Neural cell (in vitro differentiated cells): ENCODE data around the gene ZNF839. TPM values are rescaled to one million over a fixed set of nuclear protein-coding genes. Genes with fewer than 3 reads are reported as not detected.

ENCODE experiments used
- H2AFZ ChIP-seq: fragments of 200-600, 300-800 bp; sonication (generic), shearing (Covaris generic); 2 replicates; pipeline ENCODE4 v1.6.0; 2014; ENCODE audit warnings: low read depth, mild to moderate bottlenecking, antibody characterized with exemption, low read length, moderate library complexity
- H3F3A ChIP-seq: fragments of 200-600 bp; shearing (Covaris generic); 2 replicates; pipeline ENCODE4 v1.6.1; 2016; ENCODE audit warnings: mild to moderate bottlenecking, moderate library complexity, mixed read lengths, antibody characterized with exemption, low read length; ENCODE audit not compliant: insufficient read depth, poor library complexity, severe bottlenecking
- H3K27ac ChIP-seq: fragments of 200-600, 300-800 bp; sonication (generic), shearing (Covaris generic); 2 replicates; pipeline ENCODE4 v1.5.1; 2014; ENCODE audit warnings: mild to moderate bottlenecking, low read length, moderate library complexity
- H3K27me3 ChIP-seq: fragments of 300-800, 200-600 bp; sonication (generic), shearing (Covaris generic); 2 replicates; pipeline ENCODE4 v1.6.0; 2014; ENCODE audit warnings: mild to moderate bottlenecking, low read depth, low read length, moderate library complexity; ENCODE audit not compliant: insufficient read depth
- H3K36me3 ChIP-seq: fragments of 300-800, 200-600 bp; sonication (generic), shearing (Covaris generic); 2 replicates; pipeline ENCODE4 v1.5.1; 2014; ENCODE audit warnings: mild to moderate bottlenecking, antibody characterized with exemption, low read length, moderate library complexity; ENCODE audit not compliant: insufficient read depth
- H3K4me2 ChIP-seq: fragments of 300-800, 200-600 bp; sonication (generic), shearing (Covaris generic); 2 replicates; pipeline ENCODE4 v1.6.0; 2014; ENCODE audit warnings: mild to moderate bottlenecking, low read length
- H3K4me3 ChIP-seq: fragments of 300-800, 200-600 bp; sonication (generic), shearing (Covaris generic); 2 replicates; pipeline ENCODE4 v1.5.1; 2014; ENCODE audit warnings: mild to moderate bottlenecking, low read length, moderate library complexity
- H3K79me2 ChIP-seq: fragments of 200-600 bp; shearing (Covaris generic); replicated peaks from 2 replicates; pipeline ENCODE4 v1.6.0; 2014; ENCODE audit warnings: mild to moderate bottlenecking, low read length, moderate library complexity; ENCODE audit not compliant: insufficient read depth
- H3K9ac ChIP-seq: fragments of 300-800, 200-600 bp; sonication (generic), shearing (Covaris generic); 2 replicates; pipeline ENCODE4 v1.6.1; 2016; ENCODE audit warnings: mild to moderate bottlenecking, low read length, mixed read lengths
- H3K9me2 ChIP-seq: fragments of 200-600 bp; shearing (Covaris generic); 2 replicates; pipeline ENCODE4 v1.6.1; 2016; ENCODE audit warnings: mild to moderate bottlenecking, low read length, mixed read lengths; ENCODE audit not compliant: insufficient read depth
- H3K9me3 ChIP-seq: fragments of 200-600, 300-800 bp; sonication (generic), shearing (Covaris generic); 2 replicates; pipeline ENCODE4 v1.6.1; 2016; ENCODE audit warnings: mild to moderate bottlenecking, mixed run types, low read length, moderate library complexity, mixed read lengths
- H4K20me1 ChIP-seq: fragments of 200-600 bp; shearing (Covaris generic); 2 replicates; pipeline ENCODE4 v1.6.1; 2016; ENCODE audit warnings: mild to moderate bottlenecking, mixed run types; ENCODE audit not compliant: insufficient read depth
- CTCF ChIP-seq: fragments of 450-650 bp; IDR thresholded peaks from 2 replicates; pipeline ENCODE4 v1.5.1; 2014; ENCODE audit warnings: antibody characterized with exemption, mild to moderate bottlenecking, moderate library complexity; ENCODE audit not compliant: poor library complexity, severe bottlenecking
- EP300 ChIP-seq: fragments of 450-650 bp; conservative IDR thresholded peaks from 2 replicates; pipeline ENCODE4 v1.6.1; 2014; ENCODE audit warnings: antibody characterized with exemption, mild to moderate bottlenecking, moderate library complexity; ENCODE audit not compliant: poor library complexity, severe bottlenecking
- EZH2 ChIP-seq: fragments of 200-600, 300-800 bp; shearing (Covaris generic), sonication (generic); IDR thresholded peaks from 2 replicates; pipeline ENCODE4 v1.6.1; 2014; ENCODE audit warnings: antibody characterized with exemption, low read length, borderline replicate concordance, mild to moderate bottlenecking; ENCODE audit not compliant: insufficient read depth, poor library complexity, severe bottlenecking
- MXI1 ChIP-seq: fragments of 450-650 bp; conservative IDR thresholded peaks from 2 replicates; pipeline ENCODE4 v1.6.1; 2014; ENCODE audit warnings: antibody characterized with exemption, mild to moderate bottlenecking; ENCODE audit not compliant: poor library complexity, severe bottlenecking
- POLR2AphosphoS5 ChIP-seq: IDR thresholded peaks from 2 replicates; pipeline ENCODE4 v1.6.1; 2012
- RAD21 ChIP-seq: fragments of 450-650 bp; conservative IDR thresholded peaks from 2 replicates; pipeline ENCODE4 v1.6.1; 2014; ENCODE audit warnings: antibody characterized with exemption, mild to moderate bottlenecking, moderate library complexity
- REST ChIP-seq: IDR thresholded peaks from 2 replicates; pipeline ENCODE4 v1.6.1; 2012; ENCODE audit warnings: borderline replicate concordance
- SMC3 ChIP-seq: fragments of 450-650 bp; conservative IDR thresholded peaks from 2 replicates; pipeline ENCODE4 v1.6.1; 2014; ENCODE audit warnings: antibody characterized with exemption, mild to moderate bottlenecking, moderate library complexity; ENCODE audit not compliant: poor library complexity
- TAF1 ChIP-seq: IDR thresholded peaks from 2 replicates; pipeline ENCODE4 v1.6.1; 2012; ENCODE audit warnings: low read depth
- polyA plus RNA-seq: library from polyadenylated mRNA; depleted of rRNA; stranded (reverse); fragments of >200 nt; gene quantifications from 2 replicates; pipeline ENCODE4 v1.2.3, GENCODE V29; 2014

Gene ZNF839
- polyA plus RNA-seq, 1 donor from 2014 or later, result 15.3 TPM

GRCh38 chr14:102275866-102276265, 43.7 kb upstream of the ZNF839 start:
- Histone ChIP-seq H3K79me2 (no peaks in the 10 kb centered on the region), H3K27ac (no peak overlapping the region), H3K9me2 (no peaks in the 10 kb centered on the region), H3K4me3 (no peak overlapping the region), H2AFZ (no peak overlapping the region), H4K20me1 (no peaks in the 10 kb centered on the region), H3K36me3 (no peaks in the 10 kb centered on the region), H3K9me3 (no peaks in the 10 kb centered on the region), H3K9ac (no peak overlapping the region), H3F3A (no peaks in the 10 kb centered on the region), H3K27me3 (no peaks in the 10 kb centered on the region), H3K4me2 (no peak overlapping the region)
- TF ChIP-seq TAF1 (no peak), REST (no peak), EZH2 (no peak), EP300 (no peak), POLR2AphosphoS5 (no peak), MXI1 (no peak), RAD21 (no peak), CTCF (no peak), SMC3 (no peak)

GRCh38 chr14:102277874-102278630, 41.5 kb upstream of the ZNF839 start:
- no peak for TF ChIP-seq RAD21
- no peak for TF ChIP-seq SMC3
- TF ChIP-seq MXI1, result no peak
- no peak for TF ChIP-seq CTCF
- TF ChIP-seq EP300, result no peak
- no peak for TF ChIP-seq POLR2AphosphoS5
- no peak for TF ChIP-seq EZH2
- no peak for TF ChIP-seq REST
- TF ChIP-seq TAF1, result no peak
- no peak overlapping the region for H3K27ac ChIP-seq
- no peaks in the 10 kb centered on the region for H3K9me2 ChIP-seq
- H3K4me2 ChIP-seq, result no peak overlapping the region
- H3K27me3 ChIP-seq, result no peaks in the 10 kb centered on the region
- no peaks in the 10 kb centered on the region for H3K36me3 ChIP-seq
- H3F3A ChIP-seq, result no peaks in the 10 kb centered on the region
- H3K4me3 ChIP-seq, result no peak overlapping the region
- no peaks in the 10 kb centered on the region for H3K79me2 ChIP-seq
- no peak overlapping the region for H2AFZ ChIP-seq
- H3K9me3 ChIP-seq, result no peaks in the 10 kb centered on the region
- H4K20me1 ChIP-seq, result no peaks in the 10 kb centered on the region
- no peak overlapping the region for H3K9ac ChIP-seq
